ENCODE measurements around the gene GJC2.
"Not testable (repeated sequence)": the region's sequence is repeated elsewhere in the genome, so short reads cannot be mapped to it uniquely, and the experiment has no call there.

GJC2 gene

GRCh38 chr1:228184152-228184551, 34.4 kb downstream of the GJC2 start:
- DNase-seq (ENCODE audit: low read depth in 3 of 3, low spot score in 1 of 3): no peak

- no peak for DNase-seq (ENCODE audit: low read depth in 3 of 3, low spot score in 1 of 3)
These were observed 35.9 kb downstream of the GJC2 start for GRCh38 chr1:228185641-228185965.

- DNase-seq (ENCODE audit: low read depth in 3 of 3, low spot score in 1 of 3): not testable (repeated sequence)
These were observed 38.5 kb downstream of the GJC2 start for GRCh38 chr1:228188249-228188648.

GRCh38 chr1:228190182-228190581, 40.5 kb downstream of the GJC2 start:
- no peak for DNase-seq (ENCODE audit: low read depth in 3 of 3, low spot score in 1 of 3)

GRCh38 chr1:228190778-228191177, 41.0 kb downstream of the GJC2 start:
- DNase-seq (ENCODE audit: low read depth in 3 of 3, low spot score in 1 of 3): no peak

GRCh38 chr1:228194436-228194835, 44.7 kb downstream of the GJC2 start:
- DNase-seq (ENCODE audit: low read depth in 3 of 3, low spot score in 1 of 3): no peak

GRCh38 chr1:228194921-228195812, 45.4 kb downstream of the GJC2 start:
- DNase-seq (ENCODE audit: low read depth in 3 of 3, low spot score in 1 of 3): no peak

- DNase-seq (ENCODE audit: low read depth in 3 of 3, low spot score in 1 of 3): no peak
These were observed 47.9 kb downstream of the GJC2 start for GRCh38 chr1:228197555-228198147.

GRCh38 chr1:228198977-228199590, 49.4 kb downstream of the GJC2 start:
- no peak for DNase-seq (ENCODE audit: low read depth in 3 of 3, low spot score in 1 of 3)

GRCh38 chr1:228204958-228205357, 55.2 kb downstream of the GJC2 start:
- no peak for DNase-seq (ENCODE audit: low read depth in 3 of 3, low spot score in 1 of 3)

GRCh38 chr1:228205526-228206436, 56.1 kb downstream of the GJC2 start:
- DNase-seq (ENCODE audit: low read depth in 3 of 3, low spot score in 1 of 3): no peak

- DNase-seq (ENCODE audit: low read depth in 3 of 3, low spot score in 1 of 3): no peak
These were observed 57.0 kb downstream of the GJC2 start for GRCh38 chr1:228206582-228207351.

- no peak for DNase-seq (ENCODE audit: low read depth in 3 of 3, low spot score in 1 of 3)
These were observed 57.7 kb downstream of the GJC2 start for GRCh38 chr1:228207381-228207810.

GRCh38 chr1:228207851-228208821, 58.4 kb downstream of the GJC2 start, which contains the start of gene OBSCN:
Gene OBSCN, plus strand, starts transcription at chr1:228208044. Its CDS starts 3,740 bp downstream, at chr1:228211784.
- no peak for DNase-seq (ENCODE audit: low read depth in 3 of 3, low spot score in 1 of 3)

GRCh38 chr1:228208831-228209551, 59.3 kb downstream of the GJC2 start:
- DNase-seq (ENCODE audit: low read depth in 3 of 3, low spot score in 1 of 3): no peak

All from stimulated activated CD4-positive, alpha-beta T cell treated with anti-CD3 and anti-CD28 coated beads, TNF-alpha, amount 100 ng/mL, for 1 hour (primary cell).